CD8-positive, alpha-beta memory T cell (primary cell): ENCODE data around the gene ZFPM1. TPM values are rescaled to one million over a fixed set of nuclear protein-coding genes. Genes with fewer than 3 reads are reported as not detected.
A peak's percentile ranks its signal among the peaks of the same experiment; 100 is the strongest.

Experiments used
- CTCF ChIA-PET: fragments of 350-600 bp; sonication (Branson Sonifier 250); formaldehyde crosslinking; loops from one replicate; lab custom pipeline; 2021; ENCODE audit warnings: antibody characterized with exemption; lab: Charles Lee
- POLR2A ChIA-PET: fragments of 350-600 bp; sonication (Branson Sonifier 250); formaldehyde crosslinking; loops from one replicate; lab custom pipeline; 2021; ENCODE audit warnings: antibody characterized with exemption; lab: Charles Lee
- DNase-seq, 5 donors: peaks; one replicate each; pipeline versions ENCODE4 v3.0.0 to v3.0.0-alpha.2; 2020 to 2022; ENCODE audit warnings: mixed read lengths in 1 of 5
- H3K27ac ChIP-seq: one replicate; pipeline ENCODE4 v1.7.0; 2013; ENCODE audit warnings: low read depth, mild to moderate bottlenecking, low read length, moderate library complexity
- H3K27me3 ChIP-seq: 2 replicates; pipeline ENCODE4 v1.7.0; 2013; ENCODE audit warnings: low read length, mild to moderate bottlenecking; ENCODE audit not compliant: insufficient read depth, poor library complexity, severe bottlenecking
- H3K36me3 ChIP-seq: 2 replicates; pipeline ENCODE4 v1.7.0; 2013; ENCODE audit warnings: mild to moderate bottlenecking, low read length, moderate library complexity; ENCODE audit not compliant: insufficient read depth
- H3K4me1 ChIP-seq: 2 replicates; pipeline ENCODE4 v1.7.0; 2013; ENCODE audit warnings: mild to moderate bottlenecking, low read length, moderate library complexity; ENCODE audit not compliant: insufficient read depth
- H3K4me3 ChIP-seq: 2 replicates; pipeline ENCODE4 v1.7.0; 2013; ENCODE audit warnings: mild to moderate bottlenecking, low read length
- H3K9me3 ChIP-seq: 2 replicates; pipeline ENCODE4 v1.7.0; 2013; ENCODE audit warnings: mild to moderate bottlenecking, low read length
- H3K27ac Mint-ChIP-seq, 8 donors: one replicate each; pipeline ENCODE4 v1.8.0; 2020 to 2021; ENCODE audit warnings: mixed read lengths in 8 of 8, mild to moderate bottlenecking in 6 of 8, inconsistent platforms in 3 of 8, moderate library complexity in 3 of 8
- H3K27me3 Mint-ChIP-seq, 2 donors: one replicate each; pipeline ENCODE4 v1.8.0; 2020 to 2021; ENCODE audit warnings: mixed read lengths in 2 of 2, mild to moderate bottlenecking in 1 of 2, moderate library complexity in 1 of 2
- H3K36me3 Mint-ChIP-seq, 3 donors: one replicate each; pipeline ENCODE4 v1.8.0; 2020 to 2021; ENCODE audit warnings: mixed read lengths in 3 of 3, inconsistent platforms in 1 of 3, mild to moderate bottlenecking in 1 of 3
- H3K4me1 Mint-ChIP-seq, 3 donors: one replicate each; pipeline ENCODE4 v1.8.0; 2020 to 2021; ENCODE audit warnings: mixed read lengths in 3 of 3, inconsistent platforms in 1 of 3, mild to moderate bottlenecking in 1 of 3
- H3K4me3 Mint-ChIP-seq, 7 donors: one replicate each; pipeline ENCODE4 v1.8.0; 2020 to 2021; ENCODE audit warnings: mixed read lengths in 7 of 7, mild to moderate bottlenecking in 6 of 7, moderate library complexity in 4 of 7, inconsistent platforms in 2 of 7
- H3K9me3 Mint-ChIP-seq, 5 donors: one replicate each; pipeline ENCODE4 v1.8.0; 2020 to 2022; ENCODE audit warnings: mixed read lengths in 5 of 5, mild to moderate bottlenecking in 3 of 5, moderate library complexity in 2 of 5, inconsistent platforms in 1 of 5
- polyA plus RNA-seq: library from polyadenylated mRNA; unstranded; fragments of 300-500 nt; fragmentation: Illumina TruSeq; gene quantifications from one replicate; pipeline ENCODE4 v1.2.3, GENCODE V29; 2021
- total RNA-seq, 2 experiments: library from RNA; stranded (reverse); gene quantifications; one replicate each; pipeline ENCODE4 v1.2.3, GENCODE V29; 2021

The ZFPM1 gene
- total RNA-seq (10 to 100 TPM; 15.5 to 16.7 TPM), polyA plus RNA-seq (0.71 TPM)

DNA sequence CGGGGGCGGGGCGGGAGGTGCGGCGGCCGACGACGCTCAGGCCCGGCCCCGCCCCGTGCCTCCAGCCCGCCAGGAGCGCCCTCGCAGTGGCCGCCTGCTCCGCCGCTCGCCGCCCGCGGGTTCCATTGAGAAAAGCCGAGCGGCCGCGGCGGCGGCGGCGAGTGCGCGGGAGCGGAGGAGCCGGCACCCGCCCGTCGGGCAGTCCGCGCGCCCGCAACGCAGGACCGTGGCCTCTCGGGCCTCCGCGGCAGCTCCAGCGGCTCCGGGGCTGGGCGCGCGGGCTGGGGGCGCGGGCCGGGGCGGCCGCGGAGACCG, at the start of gene ZFPM1:
Gene ZFPM1 (plus strand): TSS at position 64 of the 315 bp plus-strand sequence. CDS start 359 bp downstream, outside the sequence.
- no peaks in the 10 kb centered on the region for H3K27me3 Mint-ChIP-seq
- ChIA-PET CTCF (interaction anchor here (2.0 kb wide), 1 partner anchor 16 kb away, joined by 6 read pairs; no protein-coding TSS in a partner anchor), POLR2A (interaction anchor here (1.5 kb wide), 1 partner anchor 167 kb away, joined by 5 read pairs; no protein-coding TSS in a partner anchor)
- Histone ChIP-seq H3K27me3 (no peaks in the 10 kb centered on the region), H3K4me1 (peaks cover 33% of the 10 kb centered on the region), H3K27ac (peak within 1 kb of the TSS; percentile 83), H3K9me3 (no peaks in the 10 kb centered on the region), H3K4me3 (peak within 1 kb of the TSS; percentile 70), H3K36me3 (no peaks in the 10 kb centered on the region)
- peak within 1 kb of the TSS; percentile 89 to 98 (median 94) for H3K4me3 Mint-ChIP-seq
- peaks cover 24 to 38% (median 28%) of the 10 kb centered on the region in 3 donors for H3K4me1 Mint-ChIP-seq
- H3K9me3 Mint-ChIP-seq = no peaks in the 10 kb centered on the region
- H3K27ac Mint-ChIP-seq = peak within 1 kb of the TSS; percentile 71 to 94 (median 89)
- DNase-seq = no peak
- peaks cover 0 to 9% (median 0%) of the 10 kb centered on the region in 3 donors for H3K36me3 Mint-ChIP-seq

DNA sequence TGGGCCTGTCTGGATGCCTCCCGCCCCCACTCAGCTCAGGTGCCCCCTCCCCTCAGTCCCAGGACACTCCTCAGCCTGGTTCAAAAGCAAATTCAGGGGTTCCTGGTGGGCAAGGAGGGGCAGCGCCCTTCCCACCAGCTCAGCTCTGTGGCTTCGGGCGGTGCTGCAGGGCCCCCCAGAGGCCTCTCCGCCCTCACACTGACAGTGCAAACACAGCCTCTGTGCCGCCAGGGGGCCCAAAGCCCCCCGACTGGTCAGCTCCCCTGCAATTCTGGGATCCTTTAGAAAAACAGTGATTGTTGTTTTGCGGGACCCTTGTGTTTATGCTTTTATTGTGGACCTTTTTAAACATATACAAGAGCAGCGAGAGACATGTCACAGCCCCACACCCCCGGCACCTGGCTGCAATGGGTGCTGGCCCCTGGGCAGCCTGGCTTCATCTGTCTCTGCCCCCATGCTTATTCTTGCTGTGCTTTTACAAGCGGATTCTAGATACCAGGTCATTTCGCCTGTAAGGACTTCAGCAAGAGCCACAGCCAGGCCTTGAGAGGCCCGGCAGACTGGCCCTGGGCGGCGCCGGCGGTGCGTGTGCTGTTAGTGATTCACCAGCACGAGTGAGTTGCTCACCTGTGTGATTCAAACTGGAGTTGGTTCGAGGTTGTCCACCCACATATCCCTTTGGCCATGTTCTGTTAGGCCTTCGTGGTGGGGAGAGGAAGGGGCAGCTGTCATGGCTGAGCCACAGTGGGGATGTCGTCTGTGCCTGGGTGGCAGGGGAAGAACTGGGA, 49.1 kb upstream of the ZFPM1 start:
- H3K27me3 ChIP-seq = no peaks in the 10 kb centered on the region
- no peaks in the 10 kb centered on the region for H3K36me3 Mint-ChIP-seq
- H3K4me3 Mint-ChIP-seq = no peak overlapping the region
- peaks cover 4 to 7% (median 4%) of the 10 kb centered on the region in 3 donors for H3K4me1 Mint-ChIP-seq
- no peak overlapping the region for H3K4me3 ChIP-seq
- ChIA-PET CTCF (no interaction called here), POLR2A (no interaction called here)
- no peak overlapping the region for H3K27ac ChIP-seq
- DNase-seq = no peak
- peak overlapping the region in 1 of 8 donors; percentile 38 for H3K27ac Mint-ChIP-seq
- peaks cover 0 to 2% of the 10 kb centered on the region in 2 donors for H3K27me3 Mint-ChIP-seq
- no peaks in the 10 kb centered on the region for H3K36me3 ChIP-seq
- H3K4me1 ChIP-seq = peaks cover 4% of the 10 kb centered on the region
- H3K9me3 ChIP-seq = no peaks in the 10 kb centered on the region
- no peaks in the 10 kb centered on the region for H3K9me3 Mint-ChIP-seq

DNA sequence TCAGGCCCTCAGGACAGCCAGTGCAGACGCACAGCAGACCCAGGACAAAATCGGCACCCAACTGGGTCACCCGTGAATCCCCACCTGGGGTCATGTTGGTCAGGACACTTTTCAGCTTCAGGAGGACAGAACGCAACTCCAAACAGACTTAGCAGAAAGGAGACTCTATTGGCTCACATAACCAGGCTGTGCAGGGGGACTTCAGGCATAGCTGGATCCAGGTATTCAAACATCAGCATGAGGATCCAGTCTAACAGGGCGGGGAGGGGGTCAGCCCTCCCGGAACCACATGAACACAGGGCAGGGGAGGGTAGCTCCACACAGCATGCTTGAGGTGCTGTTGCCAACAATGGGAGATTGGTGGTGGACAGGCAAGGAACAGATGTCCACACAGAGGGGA, 48.3 kb upstream of the ZFPM1 start:
- DNase-seq = no peak
- H3K4me1 ChIP-seq = peaks cover 4% of the 10 kb centered on the region
- ChIA-PET POLR2A (no interaction called here), CTCF (no interaction called here)
- no peaks in the 10 kb centered on the region for H3K9me3 ChIP-seq
- H3K4me3 ChIP-seq = no peak overlapping the region
- H3K4me3 Mint-ChIP-seq = no peak overlapping the region
- H3K27me3 Mint-ChIP-seq = peaks cover 0 to 2% of the 10 kb centered on the region in 2 donors
- H3K27ac ChIP-seq = no peak overlapping the region
- no peaks in the 10 kb centered on the region for H3K36me3 ChIP-seq
- H3K36me3 Mint-ChIP-seq = no peaks in the 10 kb centered on the region
- H3K9me3 Mint-ChIP-seq = no peaks in the 10 kb centered on the region
- no peaks in the 10 kb centered on the region for H3K27me3 ChIP-seq
- peaks cover 4 to 7% (median 4%) of the 10 kb centered on the region in 3 donors for H3K4me1 Mint-ChIP-seq
- H3K27ac Mint-ChIP-seq = no peak overlapping the region

DNA sequence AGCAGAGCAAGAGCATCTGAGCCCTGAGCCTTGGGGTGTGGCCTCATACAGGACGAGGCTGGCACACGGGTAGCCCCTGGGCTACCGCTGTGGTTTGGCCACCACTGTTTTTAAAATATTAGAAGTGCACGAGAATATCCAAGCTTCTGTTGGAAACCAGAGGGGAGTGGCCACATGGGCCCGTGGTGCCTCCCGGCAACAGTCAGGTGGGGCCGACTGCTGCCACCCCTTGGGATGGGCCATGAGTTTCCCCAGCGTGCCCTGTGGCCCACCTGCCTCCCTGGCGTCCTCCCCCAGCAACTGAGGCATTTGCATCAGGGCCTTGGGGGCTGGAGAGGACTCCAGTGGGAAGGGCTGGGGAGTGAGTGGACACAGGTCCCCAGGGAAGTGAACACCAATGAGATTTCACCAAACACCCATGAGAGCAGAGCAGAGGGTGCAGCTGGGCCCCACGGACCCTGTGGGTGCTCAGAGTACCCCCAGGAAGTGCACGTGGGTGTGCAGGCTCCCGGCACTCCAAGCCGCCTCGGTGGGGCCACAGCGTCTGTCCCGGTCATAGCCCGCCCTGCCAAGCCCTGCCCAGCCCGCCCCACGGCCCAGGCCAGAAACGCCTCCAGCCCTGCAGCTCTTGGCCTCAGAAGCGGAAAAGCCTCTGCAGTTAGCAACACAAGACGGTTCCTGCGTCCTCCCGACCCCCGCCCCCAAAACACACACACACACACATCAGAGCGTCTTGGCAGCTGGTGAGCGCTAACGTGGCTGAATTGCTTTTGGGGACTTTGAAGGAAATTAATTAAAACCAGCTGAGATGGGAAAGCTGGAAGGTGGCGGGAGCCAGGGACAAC, 47.6 kb upstream of the ZFPM1 start:
- Mint-ChIP-seq H3K4me1 (peaks cover 4 to 7% (median 4%) of the 10 kb centered on the region in 3 donors), H3K36me3 (no peaks in the 10 kb centered on the region), H3K27me3 (peaks cover 0 to 2% of the 10 kb centered on the region in 2 donors), H3K9me3 (no peaks in the 10 kb centered on the region), H3K4me3 (no peak overlapping the region), H3K27ac (no peak overlapping the region)
- Histone ChIP-seq H3K27me3 (no peaks in the 10 kb centered on the region), H3K4me3 (no peak overlapping the region), H3K4me1 (peaks cover 4% of the 10 kb centered on the region), H3K9me3 (no peaks in the 10 kb centered on the region), H3K27ac (no peak overlapping the region), H3K36me3 (no peaks in the 10 kb centered on the region)
- ChIA-PET CTCF (no interaction called here), POLR2A (no interaction called here)
- no peak for DNase-seq

DNA sequence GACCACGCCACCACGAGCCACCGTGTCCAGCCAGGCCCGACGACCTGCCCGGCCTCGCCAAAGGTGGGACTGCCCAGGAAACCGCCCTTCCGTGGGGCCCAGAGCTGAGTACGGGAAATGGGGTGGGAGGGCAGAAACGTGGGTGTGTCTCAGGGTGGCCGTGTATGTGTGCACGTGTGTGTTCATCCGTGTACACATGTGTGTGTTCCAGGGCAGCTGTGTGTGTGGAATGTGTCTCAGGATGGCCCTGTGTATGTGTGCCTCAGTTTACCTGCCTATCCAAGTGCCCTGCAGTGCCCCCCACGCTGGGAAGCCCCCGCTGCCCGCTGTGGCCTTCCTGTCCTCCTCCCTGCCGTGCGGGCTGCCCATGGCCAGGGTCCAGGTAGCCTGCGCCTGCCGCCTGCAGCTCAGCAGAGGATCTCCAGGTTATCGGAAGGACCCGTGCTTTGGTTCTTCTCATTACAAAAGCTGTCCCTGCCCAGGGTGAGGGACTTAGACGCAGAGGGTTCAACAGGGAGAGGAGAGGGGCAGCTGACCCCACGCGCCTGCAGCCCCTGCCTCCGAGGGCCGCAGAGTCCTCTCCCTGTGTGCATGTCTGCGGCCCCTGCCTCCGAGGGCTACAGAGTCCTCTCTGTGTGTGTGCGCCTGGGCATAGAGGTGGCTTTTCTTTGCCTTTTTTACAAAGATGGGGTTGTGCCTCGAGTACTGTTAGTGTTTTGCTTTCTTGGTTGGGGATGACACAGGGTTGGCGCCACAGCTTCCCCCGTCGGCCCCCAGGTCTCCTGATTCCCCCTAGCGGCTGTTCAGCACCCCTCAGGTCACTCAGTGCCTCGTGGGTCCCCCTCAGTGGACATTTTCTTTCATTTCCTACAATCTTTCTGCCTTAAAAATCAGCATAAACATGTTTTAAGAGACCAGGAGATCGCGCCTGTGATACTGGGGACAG, 46.7 kb upstream of the ZFPM1 start:
- Mint-ChIP-seq H3K27ac (no peak overlapping the region), H3K36me3 (no peaks in the 10 kb centered on the region), H3K9me3 (no peaks in the 10 kb centered on the region), H3K4me3 (no peak overlapping the region), H3K27me3 (peaks cover 0 to 2% of the 10 kb centered on the region in 2 donors), H3K4me1 (peaks cover 4 to 7% (median 4%) of the 10 kb centered on the region in 3 donors)
- Histone ChIP-seq H3K36me3 (no peaks in the 10 kb centered on the region), H3K27ac (no peak overlapping the region), H3K27me3 (no peaks in the 10 kb centered on the region), H3K4me3 (no peak overlapping the region), H3K4me1 (peaks cover 4% of the 10 kb centered on the region), H3K9me3 (no peaks in the 10 kb centered on the region)
- ChIA-PET CTCF (no interaction called here), POLR2A (no interaction called here)
- no peak for DNase-seq

DNA sequence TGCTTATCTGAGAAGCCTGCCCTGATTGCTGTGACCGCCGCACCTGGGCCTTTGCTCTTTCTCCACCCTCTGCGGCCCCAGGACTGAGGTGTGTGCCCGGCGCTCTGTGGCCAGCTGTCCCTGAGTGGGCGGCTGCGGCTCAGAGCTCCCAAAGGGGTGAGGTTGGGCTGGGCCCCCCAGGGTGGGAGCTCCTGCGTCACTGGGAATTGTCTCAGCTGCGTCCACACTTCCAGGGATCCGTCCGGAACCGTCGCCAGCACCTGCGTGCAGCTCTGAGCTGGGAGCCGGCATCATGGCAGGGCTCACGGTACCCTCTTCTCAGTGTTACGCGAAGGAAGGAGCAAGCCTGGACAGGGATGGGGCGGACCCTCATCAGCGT, 46.0 kb upstream of the ZFPM1 start:
- DNase-seq = no peak
- H3K4me1 Mint-ChIP-seq = peaks cover 4 to 7% (median 4%) of the 10 kb centered on the region in 3 donors
- Histone ChIP-seq H3K9me3 (no peaks in the 10 kb centered on the region), H3K4me1 (peaks cover 4% of the 10 kb centered on the region), H3K36me3 (no peaks in the 10 kb centered on the region), H3K27ac (no peak overlapping the region), H3K27me3 (no peaks in the 10 kb centered on the region), H3K4me3 (no peak overlapping the region)
- H3K27me3 Mint-ChIP-seq = peaks cover 0 to 2% of the 10 kb centered on the region in 2 donors
- no peaks in the 10 kb centered on the region for H3K9me3 Mint-ChIP-seq
- ChIA-PET POLR2A (no interaction called here), CTCF (no interaction called here)
- no peak overlapping the region for H3K4me3 Mint-ChIP-seq
- no peaks in the 10 kb centered on the region for H3K36me3 Mint-ChIP-seq
- H3K27ac Mint-ChIP-seq = no peak overlapping the region

DNA sequence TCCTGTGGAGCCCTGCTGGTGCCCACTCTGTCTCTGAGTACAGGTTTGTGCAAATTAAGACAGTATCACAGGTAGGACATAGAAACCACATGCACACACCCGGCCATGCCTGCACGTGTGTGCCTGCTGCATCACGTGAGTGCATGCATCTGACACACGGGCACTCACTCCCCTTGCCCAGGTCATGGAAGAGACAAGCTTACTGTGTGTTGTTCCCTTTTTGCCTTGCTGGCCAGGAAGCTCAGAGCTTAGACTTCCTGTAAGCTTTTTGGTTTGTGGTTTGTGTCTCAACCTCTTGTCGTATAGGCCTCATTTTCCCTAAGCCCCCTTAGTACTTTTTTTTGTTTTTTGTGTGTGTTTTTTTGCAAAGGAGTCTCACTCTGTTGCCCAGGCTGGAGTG, 45.3 kb upstream of the ZFPM1 start:
- no peak overlapping the region for H3K4me3 Mint-ChIP-seq
- H3K9me3 Mint-ChIP-seq = no peaks in the 10 kb centered on the region
- H3K4me3 ChIP-seq = no peak overlapping the region
- peaks cover 4% of the 10 kb centered on the region for H3K4me1 ChIP-seq
- peaks cover 4 to 7% (median 4%) of the 10 kb centered on the region in 3 donors for H3K4me1 Mint-ChIP-seq
- no peaks in the 10 kb centered on the region for H3K9me3 ChIP-seq
- H3K27me3 Mint-ChIP-seq = peaks cover 0 to 2% of the 10 kb centered on the region in 2 donors
- no peaks in the 10 kb centered on the region for H3K27me3 ChIP-seq
- no peaks in the 10 kb centered on the region for H3K36me3 Mint-ChIP-seq
- POLR2A ChIA-PET = no interaction called here
- H3K27ac Mint-ChIP-seq = no peak overlapping the region
- H3K36me3 ChIP-seq = no peaks in the 10 kb centered on the region
- DNase-seq = no peak
- CTCF ChIA-PET = no interaction called here
- H3K27ac ChIP-seq = no peak overlapping the region
